HepG2 (cell line): ENCODE data around the gene CAPS2. TPM values are rescaled to one million over a fixed set of nuclear protein-coding genes. Genes with fewer than 3 reads are reported as not detected.

ENCODE experiments used
- ATAC-seq: fragments of 200-7000 bp; cut with Tn5 transposase; 3 replicates; pipeline ENCODE4 v1.9.1; 2020; ENCODE audit warnings: mild to moderate bottlenecking, moderate library complexity
- BruUV-seq: library from RNA; stranded (reverse); fragments of 400-500 nt; replicated peaks from 2 replicates; lab custom pipeline; 2021; lab: Mats Ljungman, UMichigan
- CTCF ChIA-PET: fragments of 300-600 bp; formaldehyde crosslinking; extraction: SDS; loops from one replicate; lab custom pipeline; 2021; ENCODE audit warnings: low total read pairs, inconsistent platforms, low intra/inter-chr PET ratio; lab: Yijun Ruan, JAX
- POLR2A ChIA-PET: fragments of 350-600 bp; sonication (Branson Sonifier 250); formaldehyde crosslinking; loops from one replicate; lab custom pipeline; 2020; ENCODE audit warnings: antibody characterized with exemption, inconsistent platforms; lab: Yijun Ruan, JAX
- DNase-seq: peaks from one replicate; pipeline ENCODE4 v3.0.0-alpha.2; 2015; ENCODE audit warnings: low spot score
- FAIRE-seq: peaks from 3 replicates; lab custom pipeline; 2011; peaks lifted over from hg19 to GRCh38; lab: Jason Lieb, UNC
- H2AFZ ChIP-seq: one replicate; pipeline ENCODE4 v1.6.1; 2011; ENCODE audit warnings: low read length, inconsistent platforms
- H3K27ac ChIP-seq: fragments of 300-600 bp; 3 replicates; pipeline ENCODE4 v1.8.0; 2011; ENCODE audit warnings: mixed run types, mild to moderate bottlenecking, mixed read lengths, low read length, inconsistent platforms; ENCODE audit not compliant: insufficient read depth; ENCODE audit errors: extremely low read length
- H3K27me3 ChIP-seq, 2 experiments: fragments of 200-600 bp in 1 of 2; 2 replicates in 1 of 2; 3 replicates in 1 of 2; pipeline versions ENCODE4 v1.6.0 to v1.8.0; 2011; ENCODE audit warnings: low read length in 2 of 2, mild to moderate bottlenecking in 2 of 2, moderate library complexity in 2 of 2, inconsistent platforms in 1 of 2; ENCODE audit not compliant: insufficient read depth in 2 of 2, control insufficient read depth in 1 of 2
- H3K36me3 ChIP-seq, 2 experiments: fragments of 200-600 bp in 1 of 2; replicated peaks in 1 of 2; 2 replicates in 1 of 2; 3 replicates in 1 of 2; pipeline versions ENCODE4 v1.5.1 to v1.8.0; 2011; ENCODE audit warnings: low read length in 2 of 2, inconsistent platforms in 1 of 2; ENCODE audit not compliant: insufficient read depth in 2 of 2, control insufficient read depth in 1 of 2
- H3K4me1 ChIP-seq: 2 replicates; pipeline ENCODE4 v1.5.1; 2012; ENCODE audit warnings: low read length, inconsistent platforms; ENCODE audit not compliant: insufficient read depth
- H3K4me2 ChIP-seq: 2 replicates; pipeline ENCODE4 v1.6.0; 2011; ENCODE audit warnings: low read depth, low read length, inconsistent platforms
- H3K4me3 ChIP-seq, 3 experiments: fragments of 200-600 bp in 1 of 3; sonication (generic), shearing (Covaris generic) in 1 of 3; replicated peaks in 1 of 3; 2 replicates each; pipeline ENCODE4 v1.5.1; 2011 to 2016; ENCODE audit warnings: low read length in 3 of 3, inconsistent platforms in 2 of 3, low read depth in 2 of 3, mild to moderate bottlenecking in 2 of 3, control low read depth in 1 of 3, mixed read lengths in 1 of 3; ENCODE audit not compliant: insufficient read depth in 1 of 3
- H3K79me2 ChIP-seq: one replicate; pipeline ENCODE4 v1.6.1; 2011; ENCODE audit warnings: low read length, inconsistent platforms; ENCODE audit not compliant: insufficient read depth
- H3K9ac ChIP-seq: 2 replicates; pipeline ENCODE4 v1.6.0; 2011; ENCODE audit warnings: mild to moderate bottlenecking, low read depth, low read length, inconsistent platforms; ENCODE audit not compliant: insufficient read depth
- H3K9me3 ChIP-seq: 2 replicates; pipeline ENCODE4 v1.5.1; 2012; ENCODE audit warnings: mild to moderate bottlenecking, low read length
- H4K20me1 ChIP-seq: 2 replicates; pipeline ENCODE4 v1.6.0; 2011; ENCODE audit warnings: inconsistent platforms, mild to moderate bottlenecking, low read length, moderate library complexity; ENCODE audit not compliant: insufficient read depth
- ATF3 ChIP-seq: sonication (generic); formaldehyde crosslinking; IDR thresholded peaks from 2 replicates; pipeline ENCODE4 v1.4.0; 2020; ENCODE audit warnings: missing genetic modification reagents
- DMAP1 ChIP-seq: IDR thresholded peaks from 2 replicates; pipeline ENCODE4 v1.6.1; 2016
- PBX3 ChIP-seq: sonication (generic); formaldehyde crosslinking; IDR thresholded peaks from 2 replicates; pipeline ENCODE4 v1.8.1; 2023; ENCODE audit warnings: missing genetic modification reagents, inconsistent platforms, borderline replicate concordance
- POLR2G ChIP-seq: fragments of 200-400 bp; formaldehyde crosslinking; IDR thresholded peaks from 2 replicates; pipeline ENCODE4 v1.6.1; 2018; ENCODE audit warnings: mild to moderate bottlenecking, low read depth, low read length, moderate library complexity
- SSRP1 ChIP-seq: IDR thresholded peaks from 2 replicates; pipeline ENCODE4 v1.6.1; 2016; ENCODE audit warnings: control low read depth
- ZBTB2 ChIP-seq: sonication (generic); formaldehyde crosslinking; IDR thresholded peaks from 2 replicates; pipeline ENCODE4 v1.8.0; 2022; ENCODE audit warnings: low read depth, missing genetic modification reagents
- ZNF512B ChIP-seq: sonication (generic); formaldehyde crosslinking; IDR thresholded peaks from 2 replicates; pipeline ENCODE4 v1.5.1; 2020; ENCODE audit warnings: missing genetic modification reagents, mild to moderate bottlenecking, borderline replicate concordance
- ZNF709 ChIP-seq: sonication (generic); formaldehyde crosslinking; IDR thresholded peaks from 2 replicates; pipeline ENCODE4 v1.5.0; 2020; ENCODE audit warnings: mild to moderate bottlenecking, missing genetic modification reagents
- ZNF710 ChIP-seq: sonication (generic); formaldehyde crosslinking; IDR thresholded peaks from 2 replicates; pipeline ENCODE4 v1.5.0; 2020; ENCODE audit warnings: mild to moderate bottlenecking, missing genetic modification reagents, borderline replicate concordance
- WGBS: methylation state at CpG from one replicate; pipeline ENCODE4 v1.1.6; 2017; ENCODE audit warnings: low lambda C conversion rate; 5-methylcytosine and 5-hydroxymethylcytosine counted together
- in situ Hi-C: cut with HindIII; loops from 2 replicates; pipeline ENCODE4 v1.10.0; 2017; ENCODE audit warnings: low pct_unique_long_range_greater_than_20kb; ENCODE audit not compliant: extremely low pct_ligation_motif_present
- intact Hi-C: fragments of 100-400 bp; cut with micrococcal nuclease; formaldehyde crosslinking; loops from one replicate; pipeline ENCODE4 v1.10.0; 2022; ENCODE audit not compliant: unreplicated experiment
- polyA plus RNA-seq, 8 experiments: library from polyadenylated mRNA; depleted of rRNA in 3 of 8; stranded (reverse) in 7 of 8; unstranded in 1 of 8; fragments of >200 nt; fragmentation: Illumina TruSeq in 4 of 8; extraction: Trizol in 4 of 8; gene quantifications; 2 replicates each; pipeline versions ENCODE4 v1.2.1 to v1.2.3, GENCODE V29; 2011 to 2016; ENCODE audit warnings: low read depth in 4 of 8, missing spikeins in 1 of 8, mixed read lengths in 1 of 8; ENCODE audit not compliant: insufficient read depth in 1 of 8
- total RNA-seq, 5 experiments: library from RNA; depleted of rRNA; stranded (reverse); fragments of >200 nt; fragmentation: Illumina TruSeq; extraction: Trizol; gene quantifications; 2 replicates each; pipeline ENCODE4 v1.2.3, GENCODE V29; 2016; ENCODE audit warnings: low read depth in 1 of 5

The CAPS2 gene
- total and polyA plus RNA-seq, 2 of the 13 experiments (the other 11 are each of a cell fraction or from before 2014, with no cell fraction given), result 0.11 TPM; not detected in 1

- Histone ChIP-seq H3K27me3 (no peaks in the 10 kb centered on the region), H3K4me2 (no peak overlapping the region), H3K36me3 (no peaks in the 10 kb centered on the region), H3K27ac (no peak overlapping the region), H3K4me3 (no peak overlapping the region), H3K9me3 (no peaks in the 10 kb centered on the region), H4K20me1 (no peaks in the 10 kb centered on the region), H2AFZ (no peak overlapping the region), H3K4me1 (no peaks in the 10 kb centered on the region), H3K79me2 (no peaks in the 10 kb centered on the region), H3K9ac (no peak overlapping the region)
- FAIRE-seq, result no peak
- in situ Hi-C loops (no loop called here), intact Hi-C loops (no loop called here)
- no peak for ATAC-seq
- no peak for DNase-seq
- ChIA-PET CTCF (no interaction called here), POLR2A (no interaction called here)
- TF ChIP-seq ZNF709 (CRISPR knock-in tag), result no peak
- no peak for TF ChIP-seq ZNF710
- WGBS, result 2% methylated on average over 2 of the region's 2 CpGs
- no TSS peak for BruUV-seq
Measured at GRCh38 chr12:75269209-75269608, 60.9 kb downstream of the CAPS2 start.

GRCh38 chr12:75260316-75260715, 69.8 kb downstream of the CAPS2 start:
- H3K27me3 ChIP-seq, result no peaks in the 10 kb centered on the region
- BruUV-seq, result no TSS peak
- ATAC-seq, result no peak
- 0% methylated on average over 2 of the region's 2 CpGs for WGBS
- intact Hi-C loops (no loop called here), in situ Hi-C loops (no loop called here)
- DNase-seq, result no peak
- no peaks in the 10 kb centered on the region for H4K20me1 ChIP-seq
- no peaks in the 10 kb centered on the region for H3K79me2 ChIP-seq
- no peak overlapping the region for H3K27ac ChIP-seq
- H3K36me3 ChIP-seq, result no peaks in the 10 kb centered on the region
- H3K4me1 ChIP-seq, result no peaks in the 10 kb centered on the region
- no peak overlapping the region for H3K4me2 ChIP-seq
- H3K9me3 ChIP-seq, result no peaks in the 10 kb centered on the region
- no peak overlapping the region for H2AFZ ChIP-seq
- FAIRE-seq, result no peak
- ChIA-PET CTCF (no interaction called here), POLR2A (no interaction called here)
- no peak overlapping the region for H3K9ac ChIP-seq
- no peak overlapping the region for H3K4me3 ChIP-seq
- TF ChIP-seq PBX3 (CRISPR knock-in tag) (no peak), ATF3 (CRISPR knock-in tag) (no peak), POLR2G (no peak), DMAP1 (no peak), SSRP1 (no peak), ZBTB2 (CRISPR knock-in tag) (no peak), ZNF512B (CRISPR knock-in tag) (no peak)
